Lower leg skin (tissue), 3 donors: Measurements from ENCODE around the gene SYDE1.

Experiments
- POLR2A ChIP-seq, 2 donors: fragments of 450-650 bp; IDR thresholded peaks; one replicate each; pipeline ENCODE4 v1.6.1; 2016 to 2017; ENCODE audit warnings: antibody characterized with exemption in 2 of 2, mild to moderate bottlenecking in 1 of 2, moderate library complexity in 1 of 2
- TF ChIP-seq, protein P1 (sequence below), 3 donors: fragments of 450-650 bp; IDR thresholded peaks; one replicate each; pipeline ENCODE4 v1.5.1; 2016; ENCODE audit warnings: antibody characterized with exemption in 3 of 3, mild to moderate bottlenecking in 3 of 3, moderate library complexity in 2 of 3

DNA sequence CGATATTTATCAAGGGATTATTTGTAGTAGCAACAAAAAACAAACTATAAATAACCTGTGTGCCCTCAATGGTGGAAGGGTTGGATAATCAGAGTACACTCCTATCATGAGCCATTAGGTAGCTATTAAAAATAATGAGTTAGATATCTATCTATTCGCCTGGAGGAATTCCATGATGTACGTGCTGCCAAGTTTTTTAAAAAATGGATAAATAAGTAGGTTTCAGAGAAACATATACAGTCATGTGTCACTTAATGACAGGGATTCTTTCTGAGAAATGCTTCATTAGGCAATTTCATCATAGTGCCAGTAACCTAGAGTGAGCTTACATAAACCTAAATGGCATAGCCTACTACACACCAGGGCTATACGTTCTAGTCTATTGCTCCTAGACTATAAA, 31.4 kb upstream of the SYDE1 start:
- TF ChIP-seq, protein P1, sequence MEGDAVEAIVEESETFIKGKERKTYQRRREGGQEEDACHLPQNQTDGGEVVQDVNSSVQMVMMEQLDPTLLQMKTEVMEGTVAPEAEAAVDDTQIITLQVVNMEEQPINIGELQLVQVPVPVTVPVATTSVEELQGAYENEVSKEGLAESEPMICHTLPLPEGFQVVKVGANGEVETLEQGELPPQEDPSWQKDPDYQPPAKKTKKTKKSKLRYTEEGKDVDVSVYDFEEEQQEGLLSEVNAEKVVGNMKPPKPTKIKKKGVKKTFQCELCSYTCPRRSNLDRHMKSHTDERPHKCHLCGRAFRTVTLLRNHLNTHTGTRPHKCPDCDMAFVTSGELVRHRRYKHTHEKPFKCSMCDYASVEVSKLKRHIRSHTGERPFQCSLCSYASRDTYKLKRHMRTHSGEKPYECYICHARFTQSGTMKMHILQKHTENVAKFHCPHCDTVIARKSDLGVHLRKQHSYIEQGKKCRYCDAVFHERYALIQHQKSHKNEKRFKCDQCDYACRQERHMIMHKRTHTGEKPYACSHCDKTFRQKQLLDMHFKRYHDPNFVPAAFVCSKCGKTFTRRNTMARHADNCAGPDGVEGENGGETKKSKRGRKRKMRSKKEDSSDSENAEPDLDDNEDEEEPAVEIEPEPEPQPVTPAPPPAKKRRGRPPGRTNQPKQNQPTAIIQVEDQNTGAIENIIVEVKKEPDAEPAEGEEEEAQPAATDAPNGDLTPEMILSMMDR (IDR thresholded peaks at IDR 0.05): no peak
- TF ChIP-seq POLR2A (IDR thresholded peaks at IDR 0.05): no peak
